ENCODE data around the gene OLFM1.

DNA sequence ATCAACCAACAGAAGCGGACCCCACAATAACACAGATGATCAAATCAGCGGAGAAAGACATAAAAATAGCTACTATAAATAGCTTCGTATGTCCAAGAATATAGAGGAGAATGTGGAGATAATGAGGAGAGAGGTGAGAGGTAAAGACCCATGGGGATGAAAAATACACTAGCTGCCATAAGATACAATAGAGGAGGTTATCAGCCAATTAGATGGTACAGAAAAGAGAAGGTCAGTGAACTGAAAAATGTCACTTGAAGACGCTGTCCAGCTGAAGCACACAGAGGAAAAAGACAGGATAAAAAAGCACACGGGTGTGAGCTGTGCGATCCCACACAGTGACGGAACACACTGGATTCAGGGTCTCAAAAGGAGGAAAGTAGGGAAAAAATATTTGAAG lies 73.4 kb downstream of the OLFM1 start:
- TF ChIP-seq POLR2A (IDR thresholded peaks at IDR 0.05; ENCODE audit: low read depth, low read length) (no peak), MXI1 (IDR thresholded peaks at IDR 0.05; ENCODE audit: borderline replicate concordance, low read depth, low read length) (no peak), CHD1 (IDR thresholded peaks at IDR 0.05; ENCODE audit: low read depth, low read length) (no peak), CEBPB (IDR thresholded peaks at IDR 0.05; ENCODE audit: low read depth, low read length) (no peak)
- TF ChIP-seq, protein P1, sequence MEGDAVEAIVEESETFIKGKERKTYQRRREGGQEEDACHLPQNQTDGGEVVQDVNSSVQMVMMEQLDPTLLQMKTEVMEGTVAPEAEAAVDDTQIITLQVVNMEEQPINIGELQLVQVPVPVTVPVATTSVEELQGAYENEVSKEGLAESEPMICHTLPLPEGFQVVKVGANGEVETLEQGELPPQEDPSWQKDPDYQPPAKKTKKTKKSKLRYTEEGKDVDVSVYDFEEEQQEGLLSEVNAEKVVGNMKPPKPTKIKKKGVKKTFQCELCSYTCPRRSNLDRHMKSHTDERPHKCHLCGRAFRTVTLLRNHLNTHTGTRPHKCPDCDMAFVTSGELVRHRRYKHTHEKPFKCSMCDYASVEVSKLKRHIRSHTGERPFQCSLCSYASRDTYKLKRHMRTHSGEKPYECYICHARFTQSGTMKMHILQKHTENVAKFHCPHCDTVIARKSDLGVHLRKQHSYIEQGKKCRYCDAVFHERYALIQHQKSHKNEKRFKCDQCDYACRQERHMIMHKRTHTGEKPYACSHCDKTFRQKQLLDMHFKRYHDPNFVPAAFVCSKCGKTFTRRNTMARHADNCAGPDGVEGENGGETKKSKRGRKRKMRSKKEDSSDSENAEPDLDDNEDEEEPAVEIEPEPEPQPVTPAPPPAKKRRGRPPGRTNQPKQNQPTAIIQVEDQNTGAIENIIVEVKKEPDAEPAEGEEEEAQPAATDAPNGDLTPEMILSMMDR (conservative IDR thresholded peaks at IDR 0.05; ENCODE audit: low read depth, low read length), result no peak

Data from IMR-90 (cell line).